Amygdala (tissue), 56 donors: ENCODE results near the gene SUN5.

Experiments
- DNase-seq, 56 donors: peaks; one replicate each; lab custom pipeline; 2025; lab: John Stamatoyannopoulos, UW

The SUN5 gene

DNA sequence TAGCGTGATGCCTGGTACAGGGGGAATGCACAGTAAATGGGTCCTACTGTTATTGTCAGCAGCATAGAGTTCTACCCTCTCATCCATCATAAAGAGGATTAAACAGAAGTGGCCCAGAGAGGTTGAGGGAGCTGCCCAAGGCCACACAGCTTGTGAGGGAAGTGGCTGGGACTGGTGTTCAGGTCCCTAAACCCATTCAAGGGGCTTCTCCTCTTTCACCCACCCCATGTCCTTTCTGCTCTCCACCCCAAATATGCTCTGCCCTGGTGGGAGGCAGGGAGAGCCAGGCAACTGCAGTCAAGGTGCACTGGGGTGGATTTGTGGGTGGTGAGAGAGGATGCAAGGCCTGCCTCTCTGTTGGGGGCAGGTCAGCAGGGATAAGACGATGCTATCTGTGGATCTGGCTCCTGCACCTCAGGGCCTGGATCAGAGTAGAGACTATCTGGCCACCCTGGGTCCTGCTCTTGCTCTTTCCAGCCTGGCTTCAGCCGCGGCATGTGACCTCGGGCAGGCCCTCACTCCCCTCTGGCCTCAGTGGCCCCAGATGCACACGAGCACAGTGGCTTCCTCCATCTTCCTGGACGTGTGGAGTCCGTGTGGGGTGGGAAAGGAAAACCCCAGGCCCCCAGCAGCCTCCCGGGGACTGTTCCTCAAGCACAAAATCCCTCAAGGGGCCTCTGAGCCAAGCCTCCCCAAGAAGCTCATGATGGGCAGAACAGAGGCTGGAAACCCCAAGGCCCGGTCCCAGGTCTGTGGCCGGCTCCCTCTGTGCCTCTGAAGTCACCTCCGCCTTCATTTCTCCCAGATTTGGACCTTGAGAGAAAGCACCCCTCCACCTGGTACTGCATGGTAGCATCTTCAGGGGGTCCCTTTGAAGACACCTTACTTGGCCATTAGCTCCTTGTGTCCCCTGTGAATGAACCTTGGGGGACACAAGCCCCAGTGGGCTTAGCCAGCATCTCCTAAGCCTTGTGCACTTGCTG, 23.8 kb upstream of the SUN5 start:
- DNase-seq, result no peak

- no peak for DNase-seq
Measured at GRCh38 chr20:33026779-33027759, 22.8 kb upstream of the SUN5 start.

DNA sequence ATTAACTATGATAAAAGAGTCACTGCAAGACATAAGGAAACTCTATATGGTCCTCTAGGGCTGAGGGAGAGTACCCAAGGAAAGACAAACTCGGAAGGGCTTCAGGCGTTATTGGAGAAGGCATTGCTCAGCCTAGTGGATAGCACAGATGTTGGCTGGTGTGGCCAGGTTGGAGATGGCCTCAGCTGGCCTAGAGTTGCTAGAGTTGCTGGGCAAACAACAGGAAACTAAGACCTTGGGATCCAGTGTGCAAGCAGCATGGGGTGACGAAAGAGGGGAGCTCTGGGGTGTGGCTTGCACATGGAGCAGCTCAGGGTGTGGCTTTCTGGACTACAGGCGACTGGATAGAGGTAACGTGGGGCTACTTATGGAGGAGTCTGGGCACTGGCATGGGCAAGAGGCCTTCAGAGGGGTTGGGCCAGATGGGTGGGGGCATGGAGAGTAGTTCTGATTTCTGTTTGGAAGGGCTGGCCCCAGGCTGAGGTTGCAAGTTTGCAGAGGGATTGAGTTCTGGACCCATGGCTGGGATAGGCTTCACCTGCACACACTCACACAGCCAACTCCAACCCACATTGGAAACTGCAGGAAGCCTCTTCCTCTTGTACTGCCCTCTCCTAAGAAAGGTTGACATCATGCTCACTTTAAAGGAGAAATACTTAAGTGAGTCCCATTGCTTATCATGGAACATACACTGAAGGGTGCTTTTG, 22.0 kb upstream of the SUN5 start:
- DNase-seq, result no peak

- DNase-seq, result no peak
Measured at GRCh38 chr20:33025318-33025876, 21.2 kb upstream of the SUN5 start.

- DNase-seq, result no peak
Measured at GRCh38 chr20:33024609-33025317, 20.5 kb upstream of the SUN5 start.

DNA sequence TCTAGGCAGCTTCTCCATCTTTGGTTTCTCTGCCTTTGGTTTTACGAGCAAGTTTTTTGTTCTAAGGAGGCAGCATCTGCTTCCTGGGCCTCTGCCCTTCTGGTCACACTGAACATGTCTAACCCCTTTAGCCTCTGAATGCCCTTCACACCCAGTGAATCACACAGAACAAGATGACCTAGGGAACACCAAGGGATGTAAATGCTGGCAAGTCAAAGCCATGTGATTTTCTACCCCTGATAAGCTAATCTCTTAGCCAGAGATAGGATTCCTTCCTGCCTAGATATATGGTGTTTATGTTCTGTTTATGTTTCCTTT, 20.0 kb upstream of the SUN5 start:
- DNase-seq, result no peak

DNA sequence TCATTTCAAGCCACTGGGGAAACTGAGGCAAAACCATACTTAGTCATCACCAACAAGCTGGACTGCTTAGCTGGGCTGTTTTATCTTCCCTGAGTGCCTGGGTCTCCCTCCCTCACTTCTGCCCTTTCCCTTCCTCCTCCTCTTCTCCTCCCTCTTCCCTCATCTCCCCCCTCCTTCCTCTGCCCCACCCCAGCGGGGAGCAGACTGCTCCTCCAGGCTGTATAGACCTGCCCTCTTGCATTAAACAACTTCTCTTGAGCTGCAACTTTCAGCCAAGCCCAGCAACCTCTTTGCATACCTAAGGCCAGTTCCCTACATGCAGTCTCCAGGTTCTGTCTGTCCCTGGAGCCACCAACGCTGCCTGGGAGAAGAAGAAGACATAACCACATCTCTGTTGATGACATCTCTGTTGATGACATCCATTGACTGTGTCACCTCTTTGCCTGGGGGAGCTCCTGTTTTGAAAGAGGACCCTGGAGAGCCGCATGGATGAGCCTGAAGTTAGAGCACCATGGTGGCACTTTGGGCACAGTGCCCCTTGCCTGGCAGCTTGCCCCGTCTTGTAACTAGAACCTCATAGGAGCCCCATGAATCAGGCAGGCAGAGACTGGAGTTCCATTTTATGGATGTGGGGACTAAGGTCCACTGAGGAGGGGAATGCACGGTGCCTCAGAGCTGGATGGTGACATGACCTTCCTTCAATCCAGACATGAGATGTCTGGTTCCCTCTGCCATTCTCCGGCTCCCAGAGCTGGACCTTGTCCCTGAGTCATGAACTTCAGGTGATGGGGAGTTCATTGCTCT, 19.4 kb upstream of the SUN5 start:
- no peak for DNase-seq

GRCh38 chr20:33022694-33023438, 18.6 kb upstream of the SUN5 start:
- no peak for DNase-seq

GRCh38 chr20:33022289-33022688, 18.1 kb upstream of the SUN5 start:
- DNase-seq, result no peak

- DNase-seq, result no peak
Measured at GRCh38 chr20:33021879-33022278, 17.6 kb upstream of the SUN5 start.

DNA sequence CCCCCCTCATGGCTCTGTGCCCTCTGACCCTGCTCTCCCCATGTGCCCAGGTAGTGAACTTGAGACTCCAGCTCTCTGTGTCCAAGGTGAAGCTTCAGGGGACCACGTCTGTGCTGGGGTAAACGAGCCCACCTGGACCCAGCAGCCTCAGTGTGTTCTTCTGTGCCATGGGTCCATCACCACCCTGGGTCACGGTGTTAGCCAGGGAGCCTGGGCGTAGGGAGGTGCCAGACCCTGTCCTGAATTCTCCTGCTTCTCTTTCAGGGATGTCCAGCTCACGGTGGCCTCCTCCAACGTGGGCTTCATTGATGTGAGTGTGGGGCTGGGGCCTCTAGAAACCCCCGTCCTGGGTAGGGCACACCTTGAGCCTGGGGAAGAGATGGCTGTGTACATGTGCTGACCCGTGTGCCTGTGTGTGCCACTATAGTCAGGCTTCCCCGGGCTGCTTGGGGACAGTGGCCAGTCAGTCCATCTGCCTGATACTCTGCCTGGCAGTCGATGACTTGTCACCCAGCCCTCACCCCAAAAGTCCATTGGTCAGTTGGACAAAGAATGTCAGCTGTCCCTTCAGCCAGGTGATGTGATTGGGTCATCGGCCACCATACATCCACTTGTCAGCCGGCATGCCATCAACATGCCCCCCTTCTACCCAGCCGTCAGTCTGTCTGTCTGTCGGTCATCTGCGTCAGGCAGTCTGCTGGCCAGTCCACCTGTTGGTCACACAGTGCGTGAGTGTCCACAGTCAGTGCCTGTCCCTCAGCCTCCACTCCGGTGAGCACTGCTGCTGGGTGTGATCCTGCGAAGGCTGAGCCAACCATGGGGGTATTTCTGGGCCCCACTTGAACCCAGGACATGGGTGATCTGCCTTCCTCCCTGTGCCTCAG, 16.3 kb upstream of the SUN5 start:
- no peak for DNase-seq

DNA sequence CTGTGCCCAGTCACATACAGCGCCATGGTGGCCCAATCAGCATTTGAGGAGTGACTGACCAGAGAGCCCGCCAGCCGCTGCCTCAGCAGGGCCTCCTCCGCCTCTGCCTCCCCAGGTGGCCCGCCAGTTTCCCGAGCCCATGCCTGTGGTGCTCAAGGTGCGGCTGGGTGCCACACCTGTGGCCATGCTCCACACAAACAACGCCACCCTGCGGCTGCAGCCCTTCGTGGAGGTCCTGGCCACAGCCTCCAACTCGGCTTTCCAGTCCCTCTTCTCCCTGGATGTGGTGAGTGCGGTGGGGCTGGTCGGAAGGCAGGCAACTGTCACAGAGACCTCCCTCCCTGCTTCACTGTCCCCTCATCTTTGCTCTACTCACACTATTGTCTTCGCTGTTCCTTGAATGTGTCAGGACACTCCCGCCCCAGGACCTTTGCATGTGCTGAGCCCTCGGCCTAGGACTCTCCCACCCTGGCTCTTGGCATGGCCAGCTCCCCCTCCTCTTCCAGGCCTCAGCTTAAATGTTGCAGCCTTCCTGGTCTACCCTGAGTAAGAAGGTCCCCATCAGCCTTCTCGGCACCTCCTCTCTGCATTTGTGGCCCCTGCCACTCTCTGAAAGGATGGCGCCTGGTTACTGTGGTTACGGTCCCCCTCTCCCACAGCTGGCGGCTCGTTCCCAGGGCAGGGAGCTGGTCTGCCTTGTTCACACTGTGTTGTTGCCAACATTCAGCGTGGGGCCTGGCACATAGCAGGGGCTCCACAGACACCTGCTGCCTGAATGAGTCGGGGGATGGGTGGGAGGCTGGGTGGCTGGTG, 15.4 kb upstream of the SUN5 start:
- no peak for DNase-seq

GRCh38 chr20:33018169-33018931, 14.1 kb upstream of the SUN5 start:
- DNase-seq, result no peak

DNA sequence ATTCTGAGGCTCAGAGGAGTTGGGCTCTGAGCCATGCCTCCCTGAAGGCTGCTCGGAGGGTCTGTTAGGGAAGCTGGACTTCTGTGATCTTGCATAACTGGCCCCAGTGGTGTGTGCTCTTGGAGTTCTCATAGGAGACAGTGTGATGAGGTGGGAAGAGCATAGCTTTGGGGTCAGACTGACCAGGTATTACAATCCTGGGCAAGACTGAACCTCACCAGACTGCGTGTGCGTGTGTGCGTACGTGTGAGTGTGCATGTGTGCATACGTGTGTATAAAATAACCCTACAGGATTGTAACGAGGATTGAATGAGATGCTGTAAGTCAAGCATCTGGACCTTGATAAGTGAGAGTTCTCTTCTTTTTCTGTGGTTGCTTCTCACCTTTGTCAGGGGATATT, 13.3 kb upstream of the SUN5 start:
- no peak for DNase-seq

GRCh38 chr20:33016581-33017109, 12.4 kb upstream of the SUN5 start:
- no peak for DNase-seq
